Measurements from ENCODE around the gene PBX1.

PBX1 gene

GRCh38 chr1:164771619-164772361, 212.8 kb downstream of the PBX1 start:
- no peak overlapping the region for H3K27ac ChIP-seq (ENCODE audit: low read depth, low read length)

GRCh38 chr1:164772635-164773034, 213.7 kb downstream of the PBX1 start:
- H4K20me1 ChIP-seq (ENCODE audit: control insufficient read depth, insufficient read depth, low read depth, low read length), result no peaks in the 10 kb centered on the region
- no peak overlapping the region for H3K4me3 ChIP-seq (ENCODE audit: low read length)
- H3F3A ChIP-seq (ENCODE audit: control insufficient read depth, insufficient read depth), result no peaks in the 10 kb centered on the region
- no peaks in the 10 kb centered on the region for H3K9me3 ChIP-seq (ENCODE audit: control insufficient read depth, insufficient read depth, low read length)
- H3K27me3 ChIP-seq (ENCODE audit: control insufficient read depth, low read length), result no peaks in the 10 kb centered on the region
- no peaks in the 10 kb centered on the region for H3K79me2 ChIP-seq (ENCODE audit: control insufficient read depth, low read length)
- no peak overlapping the region for H3K27ac ChIP-seq (ENCODE audit: low read depth, low read length)
- H3K36me3 ChIP-seq (ENCODE audit: control insufficient read depth, low read length), result no peaks in the 10 kb centered on the region
- no peak for TF ChIP-seq EZH2phosphoT487 (IDR thresholded peaks at IDR 0.05; ENCODE audit: borderline replicate concordance, low read length)
- no peak for TF ChIP-seq CTCF (IDR thresholded peaks at IDR 0.05; ENCODE audit: low read depth, low read length, poor library complexity, severe bottlenecking)
- H3K4me2 ChIP-seq (ENCODE audit: low read length), result no peak overlapping the region
- H3K9me2 ChIP-seq (replicated peaks; ENCODE audit: control insufficient read depth, low read length), result no peaks in the 10 kb centered on the region
- H3K4me1 ChIP-seq (ENCODE audit: control insufficient read depth, low read length), result no peaks in the 10 kb centered on the region

More at GRCh38 chr1:164771619-164772361, 212.8 kb downstream of the PBX1 start:
- H4K20me1 ChIP-seq (ENCODE audit: control insufficient read depth, insufficient read depth, low read depth, low read length), result no peaks in the 10 kb centered on the region
- no peaks in the 10 kb centered on the region for H3K4me1 ChIP-seq (ENCODE audit: control insufficient read depth, low read length)
- no peaks in the 10 kb centered on the region for H3K9me3 ChIP-seq (ENCODE audit: control insufficient read depth, insufficient read depth, low read length)
- no peaks in the 10 kb centered on the region for H3K36me3 ChIP-seq (ENCODE audit: control insufficient read depth, low read length)
- no peak overlapping the region for H3K4me2 ChIP-seq (ENCODE audit: low read length)
- H3K9me2 ChIP-seq (replicated peaks; ENCODE audit: control insufficient read depth, low read length), result no peaks in the 10 kb centered on the region
- no peak overlapping the region for H3K4me3 ChIP-seq (ENCODE audit: low read length)
- TF ChIP-seq EZH2phosphoT487 (IDR thresholded peaks at IDR 0.05; ENCODE audit: borderline replicate concordance, low read length), result no peak
- TF ChIP-seq CTCF (IDR thresholded peaks at IDR 0.05; ENCODE audit: low read depth, low read length, poor library complexity, severe bottlenecking), result no peak
- no peaks in the 10 kb centered on the region for H3K27me3 ChIP-seq (ENCODE audit: control insufficient read depth, low read length)
- no peaks in the 10 kb centered on the region for H3K79me2 ChIP-seq (ENCODE audit: control insufficient read depth, low read length)
- H3F3A ChIP-seq (ENCODE audit: control insufficient read depth, insufficient read depth), result no peaks in the 10 kb centered on the region

- no peaks in the 10 kb centered on the region for H3K4me1 ChIP-seq (ENCODE audit: control insufficient read depth, low read length)
- no peaks in the 10 kb centered on the region for H3K36me3 ChIP-seq (ENCODE audit: control insufficient read depth, low read length)
- H3F3A ChIP-seq (ENCODE audit: control insufficient read depth, insufficient read depth), result no peaks in the 10 kb centered on the region
- no peaks in the 10 kb centered on the region for H3K27me3 ChIP-seq (ENCODE audit: control insufficient read depth, low read length)
- no peaks in the 10 kb centered on the region for H4K20me1 ChIP-seq (ENCODE audit: control insufficient read depth, insufficient read depth, low read depth, low read length)
- H3K9me3 ChIP-seq (ENCODE audit: control insufficient read depth, insufficient read depth, low read length), result no peaks in the 10 kb centered on the region
- no peaks in the 10 kb centered on the region for H3K9me2 ChIP-seq (replicated peaks; ENCODE audit: control insufficient read depth, low read length)
- TF ChIP-seq CTCF (IDR thresholded peaks at IDR 0.05; ENCODE audit: low read depth, low read length, poor library complexity, severe bottlenecking) (no peak), EZH2phosphoT487 (IDR thresholded peaks at IDR 0.05; ENCODE audit: borderline replicate concordance, low read length) (no peak)
- no peaks in the 10 kb centered on the region for H3K79me2 ChIP-seq (ENCODE audit: control insufficient read depth, low read length)
- no peak overlapping the region for H3K4me2 ChIP-seq (ENCODE audit: low read length)
- H3K4me3 ChIP-seq (ENCODE audit: low read length), result no peak overlapping the region
- H3K27ac ChIP-seq (ENCODE audit: low read depth, low read length), result no peak overlapping the region
Observed at GRCh38 chr1:164773102-164773501, 214.1 kb downstream of the PBX1 start.

All from DOHH2 (cell line).